ENCODE results near the gene NASP.

- no peak; the same call in 1 of the 2 replicates for TF ChIP-seq POLR2AphosphoS5 (IDR thresholded peaks at IDR 0.05; ENCODE audit: borderline replicate concordance, low read depth, low read length)
- TF ChIP-seq EZH2 (IDR thresholded peaks at IDR 0.05): no peak
Observed at GRCh38 chr1:45620588-45621500, 37.0 kb downstream of the NASP start.

Data from SK-N-MC (cell line).